Measurements from ENCODE around the gene TCN2. TPM values are rescaled to one million over a fixed set of nuclear protein-coding genes. Genes with fewer than 3 reads are reported as not detected.
A peak's percentile ranks its signal among the peaks of the same experiment; 100 is the strongest.

Gene TCN2
- total and polyA plus RNA-seq, 7 donors = 8.4 to 45.7 (median 24.9) TPM

DNA sequence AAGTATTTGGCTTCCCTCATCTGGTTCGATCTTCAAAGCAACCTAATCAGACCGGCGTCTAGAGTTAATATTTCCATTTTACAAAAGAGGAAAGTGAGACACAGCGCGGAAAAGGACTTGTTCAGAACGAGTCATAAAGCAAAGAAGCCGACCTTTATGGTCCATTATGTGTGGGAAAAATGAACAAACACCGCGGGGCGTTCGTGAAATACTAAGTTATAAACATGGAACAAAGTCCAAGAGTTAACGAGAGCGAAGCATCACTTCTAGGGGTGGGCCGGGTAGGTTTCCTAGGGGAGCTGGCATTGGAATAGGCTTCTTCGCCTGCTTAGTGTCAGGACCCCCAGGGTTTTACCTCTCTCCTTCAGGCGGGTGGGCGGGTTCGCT is 60.1 kb downstream of the TCN2 start:
- WGBS, 2 donors = 0 to 1% methylated on average over 18 of the region's 18 CpGs
- TF ChIP-seq EP300 (IDR thresholded peaks at IDR 0.05) = no peak
- TF ChIP-seq, protein P1, sequence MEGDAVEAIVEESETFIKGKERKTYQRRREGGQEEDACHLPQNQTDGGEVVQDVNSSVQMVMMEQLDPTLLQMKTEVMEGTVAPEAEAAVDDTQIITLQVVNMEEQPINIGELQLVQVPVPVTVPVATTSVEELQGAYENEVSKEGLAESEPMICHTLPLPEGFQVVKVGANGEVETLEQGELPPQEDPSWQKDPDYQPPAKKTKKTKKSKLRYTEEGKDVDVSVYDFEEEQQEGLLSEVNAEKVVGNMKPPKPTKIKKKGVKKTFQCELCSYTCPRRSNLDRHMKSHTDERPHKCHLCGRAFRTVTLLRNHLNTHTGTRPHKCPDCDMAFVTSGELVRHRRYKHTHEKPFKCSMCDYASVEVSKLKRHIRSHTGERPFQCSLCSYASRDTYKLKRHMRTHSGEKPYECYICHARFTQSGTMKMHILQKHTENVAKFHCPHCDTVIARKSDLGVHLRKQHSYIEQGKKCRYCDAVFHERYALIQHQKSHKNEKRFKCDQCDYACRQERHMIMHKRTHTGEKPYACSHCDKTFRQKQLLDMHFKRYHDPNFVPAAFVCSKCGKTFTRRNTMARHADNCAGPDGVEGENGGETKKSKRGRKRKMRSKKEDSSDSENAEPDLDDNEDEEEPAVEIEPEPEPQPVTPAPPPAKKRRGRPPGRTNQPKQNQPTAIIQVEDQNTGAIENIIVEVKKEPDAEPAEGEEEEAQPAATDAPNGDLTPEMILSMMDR (IDR thresholded peaks at IDR 0.05) = no peak
- TF ChIP-seq POLR2A (IDR thresholded peaks at IDR 0.05) = peak in 1 of 2 donors; percentile 16
- no peak for TF ChIP-seq POLR2AphosphoS5 (IDR thresholded peaks at IDR 0.05)
- Histone ChIP-seq H3K27ac (peak overlapping the region; percentile 58 to 71 (median 64)), H3K4me3 (peak overlapping the region; percentile 68 to 81 (median 76)), H3K27me3 (no peaks in the 10 kb centered on the region), H3K9me3 (no peaks in the 10 kb centered on the region), H3K36me3 (peaks cover 4 to 20% (median 13%) of the 10 kb centered on the region in 4 donors), H3K4me1 (peaks cover 0 to 22% (median 14%) of the 10 kb centered on the region in 4 donors)
- intact Hi-C loops (cut with DNase I) = loop anchor here (1.0 to 10.0 kb wide), 2 partner anchors 31 to 88 kb away; no protein-coding TSS in a partner anchor
- no peak for DNase-seq

DNA sequence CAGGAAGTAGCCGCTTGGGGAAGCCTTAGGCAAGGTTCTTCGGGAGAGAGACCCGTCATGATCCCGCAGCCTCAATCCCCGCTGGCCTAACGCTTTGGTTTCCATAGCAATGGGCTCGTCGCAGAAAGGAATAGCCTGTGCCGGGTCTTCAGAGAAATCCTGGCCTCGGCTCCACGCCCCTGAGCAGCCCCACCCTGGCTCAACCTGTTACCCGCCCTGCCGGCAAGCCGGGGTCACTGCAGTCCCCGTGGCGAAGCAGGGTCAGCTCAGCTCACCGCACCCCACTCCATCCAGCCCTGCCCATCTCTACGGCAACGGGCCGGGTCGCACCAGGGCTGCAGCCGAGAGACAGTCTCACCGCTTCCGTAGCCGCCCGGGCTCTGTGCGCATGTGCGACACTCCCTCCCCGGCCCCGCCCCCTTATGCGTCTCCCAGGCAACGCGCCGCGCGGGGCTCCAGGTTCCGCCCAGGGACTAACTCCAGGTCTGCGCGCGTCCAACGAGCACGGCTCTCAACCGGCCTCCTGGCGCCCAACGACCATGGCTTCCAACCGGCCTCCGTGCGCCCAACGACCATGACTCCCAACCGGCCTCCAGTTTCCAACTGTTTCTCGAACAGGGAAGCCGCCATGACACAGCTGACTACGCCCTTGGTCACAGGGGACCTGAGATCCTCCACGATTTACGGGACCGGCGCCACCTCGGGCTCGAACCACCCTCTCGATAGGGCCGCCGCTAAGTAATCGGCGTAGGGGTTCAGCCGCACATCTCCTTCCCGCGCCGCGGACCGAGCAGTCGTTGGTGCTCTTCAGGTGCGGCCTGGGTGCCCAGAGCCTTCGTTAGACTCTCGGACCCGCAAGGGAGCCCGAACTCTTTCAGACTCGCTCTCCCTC is 60.8 kb downstream of the TCN2 start, which contains the start of gene DUSP18:
TSS of gene DUSP18 (minus strand) at position 382 of the 892 bp plus-strand sequence. CDS start 3,872 bp downstream, outside the sequence.
- intact Hi-C loops (cut with DNase I) = loop anchor here (1.0 to 10.0 kb wide), 2 partner anchors 31 to 87 kb away; no protein-coding TSS in a partner anchor
- no peaks in the 10 kb centered on the region for H3K9me3 ChIP-seq
- peaks cover 4 to 15% (median 8%) of the 10 kb centered on the region in 4 donors for H3K36me3 ChIP-seq
- peak within 1 kb of the TSS; percentile 58 to 71 (median 64) for H3K27ac ChIP-seq
- H3K4me1 ChIP-seq = peaks cover 0 to 22% (median 14%) of the 10 kb centered on the region in 4 donors
- DNase-seq = peak; percentile 96
- WGBS, 2 donors = 0 to 1% methylated on average over 77 of the region's 77 CpGs
- peak within 1 kb of the TSS; percentile 68 to 81 (median 76) for H3K4me3 ChIP-seq
- peak; percentile 41 to 51 for TF ChIP-seq POLR2A (IDR thresholded peaks at IDR 0.05)
- TF ChIP-seq POLR2AphosphoS5 (IDR thresholded peaks at IDR 0.05) = peak; percentile 72 to 89 (median 86)
- TF ChIP-seq EP300 (IDR thresholded peaks at IDR 0.05) = no peak
- TF ChIP-seq, protein P1 (IDR thresholded peaks at IDR 0.05) = peak in 2 of 4 experiments; percentile 21 to 55
- no peaks in the 10 kb centered on the region for H3K27me3 ChIP-seq

DNA sequence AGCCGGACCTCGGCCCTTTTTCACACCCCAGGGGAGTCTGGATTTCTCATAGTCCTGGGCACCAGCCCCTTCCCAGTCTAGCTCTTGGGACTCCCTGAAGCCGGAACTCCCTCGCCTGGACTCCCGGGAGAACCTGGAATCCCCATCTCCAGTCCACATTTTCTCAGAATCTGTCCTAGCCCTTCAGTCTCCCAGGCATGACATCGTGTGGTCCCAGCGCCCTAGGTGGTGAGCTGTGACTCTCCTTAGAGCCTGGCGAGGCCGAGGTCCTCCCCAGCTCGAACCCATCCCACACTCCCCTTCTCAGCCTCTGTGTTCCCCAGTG is 61.4 kb downstream of the TCN2 start:
- peak overlapping the region; percentile 58 to 71 (median 64) for H3K27ac ChIP-seq
- H3K9me3 ChIP-seq = no peaks in the 10 kb centered on the region
- H3K36me3 ChIP-seq = peaks cover 0 to 9% (median 3%) of the 10 kb centered on the region in 4 donors
- no peaks in the 10 kb centered on the region for H3K27me3 ChIP-seq
- WGBS, 2 donors = 10 to 30% methylated on average over 10 of the region's 10 CpGs
- H3K4me3 ChIP-seq = peak overlapping the region; percentile 68 to 81 (median 76)
- peak; percentile 65 for DNase-seq
- TF ChIP-seq EP300 (IDR thresholded peaks at IDR 0.05) (no peak), POLR2AphosphoS5 (IDR thresholded peaks at IDR 0.05) (no peak), POLR2A (IDR thresholded peaks at IDR 0.05) (no peak)
- TF ChIP-seq, protein P1 (IDR thresholded peaks at IDR 0.05) = no peak
- H3K4me1 ChIP-seq = peaks cover 0 to 22% (median 14%) of the 10 kb centered on the region in 4 donors
- intact Hi-C loops (cut with DNase I) = loop anchor here (10.0 kb wide), 1 partner anchor 86 kb away; no protein-coding TSS in a partner anchor

DNA sequence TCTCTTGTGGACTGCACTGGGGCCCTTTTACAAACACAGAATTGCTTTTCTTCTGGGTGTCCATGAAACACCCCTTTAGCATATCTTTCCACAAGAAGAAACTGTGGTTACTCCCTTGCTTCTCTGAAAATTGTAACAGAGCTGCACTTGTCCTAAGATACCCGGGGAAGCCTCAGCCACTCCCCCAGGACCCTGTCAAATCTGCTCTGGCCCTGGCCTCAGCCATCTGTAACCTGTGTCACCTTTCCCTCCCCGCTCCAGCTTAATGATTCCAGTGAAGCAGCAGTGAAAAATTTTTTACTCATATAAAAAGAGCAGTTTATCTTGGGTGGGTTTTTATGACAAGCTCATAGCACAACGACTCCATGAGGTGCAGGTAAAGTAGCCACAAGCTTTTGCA is 64.1 kb downstream of the TCN2 start:
- no peak overlapping the region for H3K4me3 ChIP-seq
- no peak for DNase-seq
- no peaks in the 10 kb centered on the region for H3K36me3 ChIP-seq
- H3K9me3 ChIP-seq = no peaks in the 10 kb centered on the region
- TF ChIP-seq, protein P1 (IDR thresholded peaks at IDR 0.05) = no peak
- no peak for TF ChIP-seq POLR2A (IDR thresholded peaks at IDR 0.05)
- TF ChIP-seq EP300 (IDR thresholded peaks at IDR 0.05) = no peak
- TF ChIP-seq POLR2AphosphoS5 (IDR thresholded peaks at IDR 0.05) = no peak
- intact Hi-C loops (cut with DNase I) = no loop called here
- 45 to 72% methylated on average over 3 of the region's 3 CpGs for WGBS, 2 donors
- H3K27ac ChIP-seq = no peak overlapping the region
- H3K27me3 ChIP-seq = no peaks in the 10 kb centered on the region
- peaks cover 0 to 21% (median 12%) of the 10 kb centered on the region in 4 donors for H3K4me1 ChIP-seq

Data from sigmoid colon (tissue), 7 donors.